HG02763 (cell line): Measurements from ENCODE around the gene WDR53.
"Not testable (repeated sequence)": the region's sequence is repeated elsewhere in the genome, so short reads cannot be mapped to it uniquely, and the experiment has no call there.

Source experiments
- ATAC-seq: cut with Tn5 transposase; IDR thresholded peaks from one replicate; pipeline ENCODE4 v1.9.1; 2021; ENCODE audit warnings: mild to moderate bottlenecking, moderate library complexity; ENCODE audit not compliant: unreplicated experiment

WDR53 gene

DNA sequence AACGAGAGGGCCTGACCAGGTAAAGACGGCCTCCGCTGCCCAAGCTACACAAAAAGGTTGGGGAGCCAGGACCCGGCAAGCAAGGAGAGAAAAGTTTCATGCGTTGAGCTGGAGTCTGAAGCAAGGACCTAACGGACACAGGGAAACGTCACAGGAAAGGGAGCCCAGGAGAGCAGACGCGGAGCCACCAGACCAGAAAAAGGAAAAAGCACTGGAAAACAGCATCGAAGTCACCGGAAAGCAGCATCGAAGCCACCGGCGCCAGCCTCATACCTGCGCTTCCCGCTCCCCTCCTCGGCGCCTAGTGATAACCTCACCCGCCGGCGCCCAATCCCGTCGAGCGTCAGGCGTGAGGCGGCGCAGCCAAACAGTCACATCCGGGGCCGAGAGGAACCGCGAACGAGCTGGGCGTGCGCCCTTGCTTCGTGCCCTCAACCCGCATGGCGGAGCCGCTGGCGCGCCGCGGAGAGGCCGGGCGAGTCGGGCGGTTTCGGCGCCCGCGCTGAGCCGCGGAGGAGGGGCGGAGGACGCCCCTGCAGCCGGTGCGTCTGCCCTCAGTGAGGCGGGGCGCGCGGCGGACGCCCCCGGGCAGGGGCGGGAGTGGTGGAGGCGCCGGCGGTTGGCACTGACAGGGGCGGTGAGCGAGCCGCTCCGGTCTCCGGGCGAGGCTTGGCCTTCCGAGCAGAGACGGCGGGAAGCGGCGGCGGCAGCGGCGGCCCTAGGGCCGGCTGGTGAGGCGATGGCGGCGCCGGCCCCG lies at the start of gene WDR53, which contains the start of gene FBXO45:
TSS of gene WDR53 (minus strand) at position 309 of the 757 bp plus-strand sequence. CDS start 7,079 bp downstream, outside the sequence.
TSS of gene FBXO45 (plus strand) at position 415 of the 757 bp plus-strand sequence. CDS start at position 740, 325 bp downstream.
- ATAC-seq, result peak; percentile 90

DNA sequence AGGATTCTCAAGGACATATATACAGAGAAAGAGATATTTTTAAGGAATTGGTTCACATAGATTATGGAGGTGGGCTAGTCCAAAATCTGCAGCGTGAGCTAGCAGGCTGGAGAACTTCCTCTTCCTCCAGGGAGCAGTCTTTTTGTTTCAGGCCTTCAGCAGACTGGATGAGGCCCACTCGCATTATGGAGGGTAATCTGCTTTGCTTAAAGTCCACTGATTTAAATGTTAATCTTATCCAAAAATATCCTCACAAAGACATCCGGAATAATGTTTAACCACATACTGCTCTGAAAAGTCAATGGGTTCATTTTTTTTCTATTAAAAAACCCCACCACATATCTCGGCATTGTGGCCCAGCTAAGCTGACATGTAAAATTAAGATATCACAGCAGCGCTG lies 48.9 kb upstream of the WDR53 start:
- no peak for ATAC-seq

DNA sequence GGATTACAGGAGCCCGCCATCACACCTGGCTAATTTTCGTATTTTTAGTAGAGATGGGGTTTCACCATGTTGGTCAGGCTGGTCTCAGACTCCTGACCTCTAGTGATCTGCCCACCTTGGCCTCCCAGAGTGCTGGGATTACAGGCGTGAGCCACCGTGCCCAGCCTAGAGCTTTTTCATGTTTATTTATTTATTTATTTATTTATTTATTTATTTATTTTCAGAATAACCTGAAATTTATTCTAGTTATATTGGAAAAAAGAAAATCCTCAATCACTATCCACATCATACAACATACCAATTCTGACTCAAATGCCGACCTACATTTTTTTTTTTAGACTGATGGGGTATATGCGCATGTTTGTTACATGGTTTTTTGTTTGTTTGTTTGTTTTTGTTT lies 46.9 kb upstream of the WDR53 start:
- ATAC-seq, result not testable (repeated sequence)

DNA sequence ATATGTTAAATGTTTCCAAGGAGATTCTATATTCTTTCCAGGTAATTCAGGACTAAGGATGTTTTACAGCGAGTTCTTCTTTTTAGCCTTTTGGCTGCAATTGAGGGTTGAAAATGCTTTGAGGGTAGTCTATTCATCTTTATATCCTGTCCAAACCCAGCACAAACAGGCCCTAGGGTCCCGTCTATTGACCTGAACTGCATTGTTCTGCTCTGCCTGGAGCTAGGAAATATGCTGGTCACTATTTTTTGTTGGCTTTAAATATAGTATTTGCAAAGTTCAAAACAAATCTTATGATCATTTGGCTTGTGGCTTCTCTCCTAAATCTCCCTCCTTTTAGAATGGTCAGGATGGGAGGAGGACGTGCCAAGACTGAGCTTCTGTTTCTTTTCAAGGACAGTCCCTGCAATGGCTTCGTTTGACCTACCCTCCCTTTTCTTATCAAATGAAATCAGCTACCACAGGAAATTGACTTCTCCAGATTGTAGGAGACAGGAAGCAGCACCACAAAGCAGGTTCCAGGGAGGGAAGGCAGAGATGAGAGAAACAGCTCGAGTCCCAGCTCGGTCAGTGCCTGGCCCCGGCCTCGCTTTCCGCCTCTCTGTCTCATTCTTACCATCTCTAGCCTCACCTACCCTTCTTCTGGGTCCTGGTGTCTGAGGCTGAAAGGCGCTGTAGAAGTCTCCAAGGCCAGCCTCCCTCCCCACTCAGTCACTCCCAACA lies 43.6 kb upstream of the WDR53 start:
- no peak for ATAC-seq

DNA sequence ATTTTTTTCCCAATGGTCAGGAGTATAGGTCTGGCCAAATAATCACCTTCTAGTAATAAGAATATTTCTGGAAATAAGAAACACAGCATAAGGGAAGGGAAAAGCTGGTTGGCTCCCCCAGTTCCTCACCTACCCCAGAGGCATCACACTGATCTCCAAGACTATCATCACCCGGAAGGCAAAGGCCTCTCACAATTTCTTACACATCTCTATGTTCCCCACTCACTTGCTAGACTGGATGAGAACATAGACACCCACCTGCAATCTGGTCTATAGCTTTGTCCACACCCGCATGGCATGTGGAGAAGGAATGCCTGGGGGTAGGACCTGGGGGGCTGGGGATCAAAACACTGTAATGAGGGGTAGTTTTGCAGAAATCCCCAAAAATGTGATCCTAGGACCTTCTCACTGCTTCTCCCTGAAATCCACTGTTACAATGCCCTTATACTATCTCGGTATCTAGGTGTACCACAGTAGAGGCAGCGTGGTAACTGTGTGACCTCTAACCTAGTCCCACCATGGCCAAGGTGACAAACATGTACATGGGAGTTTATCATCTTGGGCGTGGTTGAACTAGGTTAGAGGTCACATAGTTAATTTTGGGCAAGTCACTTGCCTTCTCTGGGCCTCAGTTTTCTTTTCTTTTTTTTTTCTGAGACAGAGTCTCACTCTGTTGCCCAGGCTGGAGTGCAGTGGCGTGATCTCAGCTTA lies 41.6 kb upstream of the WDR53 start:
- no peak for ATAC-seq

DNA sequence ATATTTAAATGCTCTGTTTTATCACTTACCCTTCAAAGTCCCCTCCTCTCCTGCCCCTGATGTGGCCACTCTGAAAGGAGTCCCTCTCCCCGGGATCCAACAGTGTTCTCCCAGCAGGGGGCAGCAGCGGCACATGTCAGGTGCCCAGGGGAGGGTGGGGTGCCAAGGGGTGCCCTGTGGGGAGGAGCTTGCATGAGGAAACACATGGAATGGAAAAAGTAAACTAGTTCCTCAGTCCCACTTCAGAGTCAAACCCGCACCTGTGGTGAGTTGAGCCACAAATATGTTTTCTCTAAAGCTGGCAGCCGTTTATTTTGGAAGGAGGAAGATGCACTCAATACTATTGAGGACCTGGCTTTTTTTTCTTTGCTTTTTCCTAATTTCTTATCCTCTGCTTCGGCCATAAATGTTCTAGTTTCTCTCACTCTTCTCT lies 41.0 kb upstream of the WDR53 start:
- no peak for ATAC-seq

DNA sequence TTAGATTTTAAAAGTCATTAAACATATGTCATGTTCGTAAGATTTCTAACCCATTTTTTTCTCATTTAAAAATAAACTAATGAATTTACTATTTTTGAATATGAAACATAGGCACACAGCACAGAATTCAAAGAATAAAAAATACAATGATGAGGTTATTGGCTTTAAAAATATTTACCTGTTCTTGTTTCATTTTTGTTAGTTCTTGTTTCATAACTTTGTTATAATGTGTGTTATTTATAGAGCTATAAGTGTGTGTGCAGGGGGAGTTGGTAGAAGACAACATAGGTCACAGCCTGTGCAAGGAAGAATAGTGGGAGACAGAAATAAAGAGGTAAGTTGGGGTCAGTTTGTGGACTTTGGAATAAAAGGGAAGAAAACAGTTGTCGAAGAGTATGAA lies 40.3 kb upstream of the WDR53 start:
- no peak for ATAC-seq

DNA sequence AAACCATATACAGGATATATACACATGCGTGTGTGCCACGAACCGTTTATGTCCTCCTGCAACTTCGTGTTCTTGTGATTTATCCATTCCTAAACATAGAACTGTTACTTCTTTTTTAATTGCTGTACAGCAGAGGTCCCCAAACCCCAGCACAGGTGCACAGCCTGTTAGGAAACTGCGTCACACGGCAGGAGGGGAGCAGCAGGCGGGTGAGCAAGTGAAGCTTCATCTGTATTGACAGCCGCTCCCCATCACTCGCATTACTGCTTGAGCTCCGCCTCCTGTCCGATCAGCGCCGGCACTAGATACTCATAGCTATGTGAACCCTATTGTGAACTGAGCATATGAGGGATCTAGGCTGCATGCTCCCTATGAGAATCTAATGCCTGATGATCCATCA lies 36.2 kb upstream of the WDR53 start:
- ATAC-seq, result no peak

DNA sequence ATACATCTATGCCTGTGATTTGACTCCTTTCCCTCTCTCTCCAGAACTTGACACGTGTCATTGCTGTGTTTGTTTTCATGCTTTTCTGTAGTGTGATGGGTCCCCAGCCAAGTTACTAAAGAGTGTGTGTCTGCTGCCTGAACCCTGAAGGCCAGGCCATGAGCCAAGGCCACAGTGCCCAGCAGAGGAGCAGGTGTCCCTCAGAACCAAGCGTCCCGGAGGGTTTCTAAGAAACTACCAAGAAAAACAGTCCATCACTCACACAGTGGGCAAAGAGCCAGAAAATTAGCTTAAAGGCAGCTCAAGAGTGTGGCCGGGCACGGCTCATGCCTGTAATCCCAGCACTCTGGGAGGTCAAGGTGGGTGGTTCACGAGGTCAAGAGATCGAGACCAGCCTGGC lies 35.3 kb upstream of the WDR53 start:
- no peak for ATAC-seq

DNA sequence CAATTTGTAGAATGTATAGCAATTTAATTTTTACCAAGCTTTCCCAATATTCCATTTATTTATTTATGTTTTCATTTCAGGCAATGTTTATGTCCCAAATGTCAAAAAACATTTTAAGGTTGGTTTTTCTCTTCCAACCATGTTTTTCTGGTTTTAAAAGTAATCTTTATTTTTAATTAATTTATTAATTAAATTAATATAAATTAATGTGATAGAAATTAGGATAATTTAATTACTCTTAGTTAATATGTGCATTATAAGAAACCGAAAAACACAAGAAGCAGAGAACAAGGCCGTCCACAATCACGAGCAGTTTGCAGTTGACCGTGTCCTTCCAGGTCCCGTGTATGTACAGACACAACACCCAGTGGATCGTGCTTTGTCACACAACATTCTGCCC lies 34.3 kb upstream of the WDR53 start:
- ATAC-seq, result no peak

DNA sequence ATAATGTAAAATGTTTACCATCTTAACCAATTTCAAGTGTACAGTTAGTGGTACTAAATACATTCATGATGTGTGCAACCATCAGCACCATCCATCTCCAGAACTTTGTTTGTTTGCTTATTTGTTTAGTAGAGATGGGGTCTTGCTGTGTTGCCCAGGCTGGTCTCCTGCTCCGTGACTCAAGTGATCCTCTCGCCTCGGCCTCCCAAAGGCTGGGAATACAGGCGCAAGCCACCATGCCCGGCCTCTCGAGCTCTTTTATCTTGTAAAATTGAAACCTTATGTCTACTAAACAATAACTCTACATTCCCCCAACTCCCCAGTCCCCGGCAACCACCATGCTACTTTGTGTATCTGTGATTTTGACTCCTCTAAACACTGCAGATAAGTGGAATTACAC lies 32.0 kb upstream of the WDR53 start:
- no peak for ATAC-seq

DNA sequence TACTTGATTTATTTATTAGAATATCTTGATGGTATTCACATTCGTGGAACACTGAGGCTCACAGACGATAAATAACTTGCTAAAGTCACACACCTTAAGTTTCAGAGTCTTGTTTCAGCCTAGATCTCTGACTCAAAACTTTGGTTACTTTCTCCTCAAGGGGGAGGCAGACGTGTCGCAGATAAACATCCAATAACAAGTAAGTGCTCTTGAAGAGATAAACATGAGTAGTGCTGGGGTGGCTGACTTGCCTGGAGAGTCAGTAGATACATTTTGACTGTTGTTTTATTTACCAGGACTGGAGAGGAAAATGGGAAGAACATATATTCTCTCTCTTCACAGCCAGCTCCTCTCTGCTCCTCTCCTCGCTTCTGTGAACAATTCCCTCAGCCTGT lies 31.4 kb upstream of the WDR53 start:
- no peak for ATAC-seq

DNA sequence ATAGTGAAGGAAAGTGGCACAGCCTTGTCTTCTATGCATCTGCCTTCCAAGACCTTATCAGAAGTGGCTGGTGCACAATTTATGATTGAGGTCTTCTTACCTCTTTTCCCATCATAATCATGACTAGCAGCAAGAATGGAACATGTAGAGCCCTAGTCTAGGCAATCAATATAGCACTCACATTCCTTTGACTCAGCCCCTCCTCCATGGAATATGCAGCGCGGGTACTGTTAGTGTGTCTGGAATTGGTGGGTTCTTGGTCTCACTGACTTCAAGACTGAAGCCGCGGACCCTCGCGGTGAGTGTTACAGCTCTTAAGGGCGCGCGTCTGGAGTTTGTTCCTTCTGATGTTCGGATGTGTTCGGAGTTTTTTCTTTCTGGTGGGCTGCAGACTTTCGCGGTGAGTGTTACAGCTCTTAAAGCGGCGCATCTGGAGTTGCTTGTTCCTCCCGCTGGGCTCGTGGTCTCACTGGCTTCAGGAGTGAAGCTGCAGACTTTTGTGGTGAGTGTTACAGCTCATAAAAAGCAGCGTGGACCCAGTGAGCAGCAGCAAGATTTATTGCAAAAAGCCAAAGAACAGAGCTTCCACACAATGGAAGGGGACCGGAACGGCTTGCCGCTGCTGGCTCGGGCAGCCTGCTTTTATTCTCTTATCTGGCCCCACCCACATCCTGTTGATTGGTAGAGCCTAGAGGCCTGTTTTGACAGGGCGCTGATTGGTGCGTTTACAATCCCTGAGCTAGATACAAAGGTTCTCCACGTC lies 29.8 kb upstream of the WDR53 start:
- ATAC-seq, result not testable (repeated sequence)

DNA sequence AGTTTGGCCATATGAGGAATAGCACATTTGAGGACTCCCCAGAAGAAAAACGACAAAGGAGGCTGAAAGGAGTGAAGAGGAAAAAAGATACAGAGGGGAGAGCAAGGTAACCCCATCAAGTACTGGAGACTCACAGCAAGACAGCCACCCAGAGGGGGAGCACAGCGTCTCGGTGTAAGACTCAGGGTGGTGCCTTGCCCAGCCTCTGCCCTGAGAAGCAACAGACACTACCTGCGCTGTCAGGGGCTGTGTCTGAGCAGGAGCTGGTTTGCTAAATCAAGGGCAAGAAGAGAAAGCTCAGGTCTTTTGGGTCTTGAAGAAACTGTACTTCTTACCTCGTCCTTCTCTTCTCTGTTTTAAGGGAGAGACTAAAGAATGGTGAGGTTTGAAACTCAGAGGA lies 28.0 kb upstream of the WDR53 start:
- no peak for ATAC-seq

DNA sequence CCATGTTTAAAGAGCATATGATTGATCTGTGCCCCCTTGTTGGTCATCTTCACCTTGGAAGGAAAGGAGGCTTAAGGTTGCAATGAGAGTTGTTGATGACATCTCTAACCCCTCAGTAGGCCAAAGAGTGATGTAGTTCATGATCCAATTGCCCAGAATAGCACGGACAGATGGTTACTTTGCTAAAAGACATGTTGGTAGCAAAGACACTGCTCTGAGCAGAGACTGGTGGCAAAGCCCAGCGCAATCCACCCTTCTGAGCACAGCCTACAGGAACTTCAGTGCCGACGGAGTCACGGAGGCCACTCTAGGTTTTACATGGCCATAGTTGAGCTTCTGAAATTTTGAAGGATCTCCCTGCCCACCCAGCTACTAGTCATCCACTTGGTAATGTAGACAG lies 21.9 kb upstream of the WDR53 start:
- ATAC-seq, result no peak

DNA sequence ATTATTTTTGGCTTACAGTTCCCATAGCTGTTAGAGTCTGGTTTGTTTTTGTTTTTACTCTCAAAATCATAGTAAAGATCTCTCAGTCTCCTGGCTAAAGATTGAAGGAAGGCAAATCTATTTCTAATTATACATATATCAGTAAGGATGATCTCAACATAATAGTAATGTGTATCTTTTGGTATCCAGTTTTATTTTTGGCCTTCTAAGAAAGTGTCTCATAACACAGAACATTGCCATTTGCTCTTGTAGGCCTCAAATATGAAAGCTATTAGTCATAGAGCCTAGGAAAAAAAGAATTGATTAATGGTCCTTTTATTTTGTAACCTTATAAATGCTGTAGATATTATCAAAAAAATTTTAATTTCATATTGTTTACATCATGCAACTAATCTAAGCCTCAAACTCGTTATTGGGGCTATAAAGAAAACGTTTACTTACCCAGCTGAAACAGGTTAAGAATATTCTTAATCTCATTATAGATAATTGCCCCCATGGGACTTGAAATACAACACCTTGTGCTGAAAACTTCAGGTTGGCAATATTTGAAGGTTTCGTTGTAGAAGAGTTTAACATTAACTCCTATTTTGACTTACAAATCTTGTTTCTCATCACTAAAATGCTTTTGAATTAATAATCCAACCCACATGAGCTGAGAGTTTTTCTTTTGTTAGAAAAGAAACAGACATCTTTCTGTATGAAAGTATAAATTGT lies 16.8 kb upstream of the WDR53 start:
- no peak for ATAC-seq

DNA sequence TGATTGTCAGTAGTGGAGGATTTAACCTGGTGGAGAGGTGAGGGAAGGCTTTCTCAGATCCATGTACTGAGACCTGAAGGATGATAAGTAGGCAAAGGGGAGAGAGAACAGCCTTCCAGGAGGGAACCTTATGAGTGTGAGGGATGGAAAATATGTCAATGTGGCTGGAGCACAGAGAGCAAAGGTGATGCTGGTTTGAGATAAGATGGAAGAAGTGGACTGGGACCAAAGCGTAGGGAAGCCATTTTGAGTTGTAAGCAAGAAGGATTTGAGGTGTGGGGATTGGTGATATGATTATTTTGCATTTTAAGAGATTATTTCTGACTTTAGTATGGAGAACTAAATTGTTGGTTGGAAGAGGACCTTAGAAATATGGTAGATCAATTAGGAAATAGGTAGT lies 4.0 kb upstream of the WDR53 start:
- no peak for ATAC-seq

DNA sequence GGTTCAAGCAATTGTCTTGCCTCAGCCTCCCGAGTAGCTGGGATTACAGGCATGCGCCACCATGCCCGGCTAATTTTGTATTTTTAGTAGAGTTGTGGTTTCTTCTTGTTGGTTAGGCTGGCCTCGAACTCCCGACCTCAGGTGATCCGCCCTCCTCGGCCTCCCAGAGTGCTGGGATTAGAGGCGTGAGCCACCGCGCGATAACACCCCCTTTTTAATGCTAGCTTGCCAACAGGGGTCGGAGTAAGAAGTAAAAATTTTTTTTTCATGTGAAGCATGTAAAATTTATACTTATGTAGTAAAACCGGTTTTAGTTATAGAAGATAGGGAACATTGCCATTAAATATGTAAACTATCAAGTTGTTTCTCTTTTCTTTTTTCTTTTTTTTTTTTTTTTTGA lies 2.0 kb upstream of the WDR53 start:
- ATAC-seq, result not testable (repeated sequence)

DNA sequence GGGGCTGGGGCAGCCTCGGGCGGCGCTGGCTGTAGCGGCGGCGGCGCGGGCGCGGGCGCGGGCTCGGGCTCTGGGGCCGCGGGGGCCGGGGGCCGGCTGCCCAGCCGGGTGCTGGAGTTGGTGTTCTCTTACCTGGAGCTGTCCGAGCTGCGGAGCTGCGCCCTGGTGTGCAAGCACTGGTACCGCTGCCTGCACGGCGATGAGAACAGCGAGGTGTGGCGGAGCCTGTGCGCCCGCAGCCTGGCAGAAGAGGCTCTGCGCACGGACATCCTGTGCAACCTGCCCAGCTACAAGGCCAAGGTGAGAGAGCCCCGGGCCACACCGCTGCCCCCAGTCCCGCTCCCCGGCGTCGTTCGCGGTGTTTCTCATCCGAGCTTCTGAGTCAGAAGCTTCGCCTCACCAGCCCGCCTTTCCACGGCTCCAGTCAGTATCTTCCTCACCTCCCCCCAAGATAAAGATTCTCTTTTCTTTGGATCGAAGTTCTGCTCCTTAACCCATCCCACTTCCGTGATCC lies 706 bp upstream of the WDR53 start:
- no peak for ATAC-seq

DNA sequence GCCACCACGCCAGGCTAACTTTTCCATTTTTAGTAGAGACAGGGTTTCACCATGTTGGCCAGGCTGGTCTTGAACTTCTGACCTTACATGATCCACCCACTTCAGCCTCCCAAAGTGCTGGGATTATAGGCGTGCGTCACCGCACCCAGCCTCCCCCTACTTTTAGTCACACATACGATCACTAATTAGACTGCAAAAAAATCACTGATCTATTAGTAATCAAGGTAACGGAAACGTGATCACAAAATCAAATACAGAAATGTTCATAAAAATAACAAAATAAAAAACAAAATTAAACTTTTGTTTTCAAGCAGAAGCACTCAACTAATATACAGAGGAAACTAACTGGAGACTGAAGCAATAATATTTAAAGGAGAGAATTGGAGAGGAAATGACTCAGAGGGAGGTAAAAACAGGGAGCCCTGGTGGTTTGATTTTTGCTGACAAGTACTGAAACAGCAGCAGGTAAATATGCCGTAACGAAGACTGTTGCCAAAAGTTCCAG lies 4.6 kb downstream of the WDR53 start:
- ATAC-seq, result no peak
